Right lobe of liver (tissue), 6 donors: ENCODE results near the gene OR5K4. TPM values are rescaled to one million over a fixed set of nuclear protein-coding genes. Genes with fewer than 3 reads are reported as not detected.

ENCODE experiments used
- ATAC-seq, 4 donors: fragments of 200-7000 bp; cut with Tn5 transposase; one replicate each; pipeline ENCODE4 v1.9.1; 2020; ENCODE audit warnings: mild to moderate bottlenecking in 4 of 4, moderate library complexity in 4 of 4
- DNase-seq, 3 donors: peaks; one replicate each; pipeline ENCODE4 v3.0.0-alpha.2; 2020
- H3K27ac ChIP-seq, 3 donors: fragments of 200-600 bp; one replicate each; pipeline ENCODE4 v1.8.0; 2022
- H3K27me3 ChIP-seq, 2 donors: fragments of 200-600 bp; one replicate each; pipeline ENCODE4 v1.8.0; 2022
- H3K36me3 ChIP-seq, 4 donors: fragments of 200-600 bp; sonication (generic) in 1 of 4; one replicate each; pipeline versions ENCODE4 v1.5.1 to v1.8.0; 2017 to 2022; ENCODE audit warnings: control low read depth in 1 of 4
- H3K4me1 ChIP-seq, 4 donors: fragments of 200-600 bp; sonication (generic) in 1 of 4; one replicate each; pipeline versions ENCODE4 v1.5.1 to v1.8.0; 2017 to 2022; ENCODE audit warnings: control low read depth in 1 of 4
- H3K4me3 ChIP-seq, 3 donors: fragments of 200-600 bp; one replicate each; pipeline ENCODE4 v1.8.0; 2022
- H3K9me3 ChIP-seq, 4 donors: fragments of 200-600 bp; sonication (generic) in 1 of 4; one replicate each; pipeline versions ENCODE4 v1.5.1 to v1.8.0; 2017 to 2022; ENCODE audit warnings: control low read depth in 1 of 4
- CTCF ChIP-seq, 4 donors: fragments of 200-600 bp in 3 of 4; fragments of 450-650 bp in 1 of 4; IDR thresholded peaks; one replicate each; pipeline versions ENCODE4 v1.5.1 to v1.8.0; 2016 to 2022; ENCODE audit warnings: antibody characterized with exemption in 4 of 4, mild to moderate bottlenecking in 2 of 4
- POLR2A ChIP-seq: fragments of 450-650 bp; IDR thresholded peaks from one replicate; pipeline ENCODE4 v1.6.1; 2017; ENCODE audit warnings: antibody characterized with exemption, mild to moderate bottlenecking
- WGBS: methylation state at CpG from one replicate; pipeline ENCODE4 v1.1.6; 2018; ENCODE audit warnings: low coverage, low lambda C conversion rate; ENCODE audit not compliant: insufficient coverage; ENCODE audit errors: missing lambda C conversion rate; 5-methylcytosine and 5-hydroxymethylcytosine counted together
- intact Hi-C, 2 donors: fragments of 100-400 bp; cut with DNase I; formaldehyde crosslinking; loops; one replicate each; pipeline versions ENCODE4 v1.11.2 to v1.14.1; 2022
- total RNA-seq, 6 experiments: library from RNA; depleted of rRNA in 2 of 6; stranded (reverse); fragments of >200 nt in 2 of 6; fragmentation: NEBNext Ultra II Directional in 3 of 6; extraction: Animal tissue kit (Norgen Biotek cat#: 25700) in 3 of 6; gene quantifications; one replicate each; pipeline versions ENCODE4 v1.1.0 to v1.2.4, GENCODE V29; 2016 to 2023
- donor health status: DM: no; HTN: yes; CAD: no.
- donor health status: DM: no; HTN: no; CAD: no.
- donor health status: DM: no; HTN: no; CAD: no.
- donor health status: DM: no; HTN: yes; CAD: no.
- donor health status: DM: no; HTN: yes; CAD: no.

The OR5K4 gene
- total RNA-seq, 6 experiments from 2014 or later, result not detected

GRCh38 chr3:98343647-98344507 lies 9.8 kb upstream of the OR5K4 start:
- ATAC-seq, result peak; percentile 58 to 89 (median 66)
- WGBS, result 42% methylated on average over 11 of the region's 13 CpGs
- Histone ChIP-seq H3K4me1 (no peaks in the 10 kb centered on the region), H3K4me3 (no peak overlapping the region), H3K27ac (no peak overlapping the region), H3K27me3 (no peaks in the 10 kb centered on the region), H3K36me3 (no peaks in the 10 kb centered on the region), H3K9me3 (no peaks in the 10 kb centered on the region)
- no peak for DNase-seq
- intact Hi-C loops, result no loop called here
- TF ChIP-seq CTCF (IDR thresholded peaks at IDR 0.05) (peak; percentile 34 to 75 (median 43)), POLR2A (no peak)

- Histone ChIP-seq H3K9me3 (no peaks in the 10 kb centered on the region), H3K27me3 (no peaks in the 10 kb centered on the region), H3K27ac (no peak overlapping the region), H3K4me1 (no peaks in the 10 kb centered on the region), H3K4me3 (no peak overlapping the region), H3K36me3 (no peaks in the 10 kb centered on the region)
- WGBS, result 71% methylated on average over 3 of the region's 3 CpGs
- intact Hi-C loops, result no loop called here
- TF ChIP-seq CTCF (IDR thresholded peaks at IDR 0.05) (no peak), POLR2A (no peak)
- no peak for ATAC-seq
- DNase-seq, result no peak
These were observed 3.6 kb upstream of the OR5K4 start for GRCh38 chr3:98350082-98350481.

DNA sequence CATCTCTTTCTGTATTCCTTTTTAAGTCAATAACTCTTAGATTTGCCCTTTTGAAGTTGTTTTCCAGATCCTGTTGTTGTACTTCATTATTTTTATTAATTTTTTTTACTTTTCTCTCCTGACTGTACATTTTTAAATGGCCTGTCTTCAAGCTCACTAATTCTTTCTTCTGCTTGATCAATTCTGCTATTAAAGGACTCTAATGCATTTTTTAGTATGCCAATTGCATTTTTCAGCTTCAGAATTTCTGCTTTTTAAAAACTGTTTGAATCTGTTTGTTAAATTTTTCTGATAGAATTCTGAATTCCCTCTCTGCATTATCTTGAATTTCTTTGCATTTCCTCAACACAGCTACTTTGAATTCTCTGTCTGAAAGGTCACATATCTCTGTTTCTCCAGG lies 5.6 kb downstream of the OR5K4 start:
- no peak for DNase-seq
- Histone ChIP-seq H3K27ac (no peak overlapping the region), H3K9me3 (no peaks in the 10 kb centered on the region), H3K36me3 (no peaks in the 10 kb centered on the region), H3K4me1 (no peaks in the 10 kb centered on the region), H3K4me3 (no peak overlapping the region), H3K27me3 (no peaks in the 10 kb centered on the region)
- intact Hi-C loops, result no loop called here
- ATAC-seq, result no peak
- TF ChIP-seq CTCF (IDR thresholded peaks at IDR 0.05) (no peak), POLR2A (no peak)

- Histone ChIP-seq H3K9me3 (no peaks in the 10 kb centered on the region), H3K36me3 (no peaks in the 10 kb centered on the region), H3K27me3 (no peaks in the 10 kb centered on the region), H3K4me3 (no peak overlapping the region), H3K4me1 (no peaks in the 10 kb centered on the region), H3K27ac (no peak overlapping the region)
- TF ChIP-seq CTCF (IDR thresholded peaks at IDR 0.05) (peak in 1 of 4 donors; percentile 16), POLR2A (no peak)
- ATAC-seq, result peak in 3 of 4 donors; percentile 40 to 64 (median 59)
- 33% methylated on average over 1 of the region's 1 CpG for WGBS
- no peak for DNase-seq
- intact Hi-C loops, result no loop called here
These were observed 6.5 kb downstream of the OR5K4 start for GRCh38 chr3:98359993-98360675.
